VCaP (cell line): ENCODE measurements around the gene RPL36AL.
"Not testable (repeated sequence)": the region's sequence is repeated elsewhere in the genome, so short reads cannot be mapped to it uniquely, and the experiment has no call there.

Source experiments
- H3K27ac ChIP-seq: fragments of 450-650 bp; 2 replicates; pipeline ENCODE4 v1.5.1; 2017
- CTCF ChIP-seq: fragments of 450-650 bp; conservative IDR thresholded peaks from 2 replicates; pipeline ENCODE4 v1.5.1; 2017; ENCODE audit warnings: mild to moderate bottlenecking, moderate library complexity

The RPL36AL gene

GRCh38 chr14:49620182-49621113 is at the start of gene RPL36AL, which contains the start of gene MGAT2:
Gene RPL36AL (minus strand): TSS chr14:49620626. CDS start chr14:49619104, 1,522 bp downstream.
Gene MGAT2 (plus strand): TSS chr14:49620799. CDS start chr14:49621269, 470 bp downstream.
- no peak; the same call in 1 of the 2 replicates for TF ChIP-seq CTCF
- peak within 1 kb of the TSS; percentile 94 for H3K27ac ChIP-seq

- no peak overlapping the region for H3K27ac ChIP-seq
- no peak for TF ChIP-seq CTCF
Observed at GRCh38 chr14:49659526-49660455, 39.4 kb upstream of the RPL36AL start.

- not testable (repeated sequence) for H3K27ac ChIP-seq
Observed at GRCh38 chr14:49657500-49657899, 37.1 kb upstream of the RPL36AL start.

- no peak overlapping the region for H3K27ac ChIP-seq
- no peak for TF ChIP-seq CTCF
Observed at GRCh38 chr14:49654511-49654910, 34.1 kb upstream of the RPL36AL start.

- no peak overlapping the region for H3K27ac ChIP-seq
- no peak for TF ChIP-seq CTCF
Observed at GRCh38 chr14:49653508-49653907, 33.1 kb upstream of the RPL36AL start.

- peak overlapping the region; percentile 78 for H3K27ac ChIP-seq
- no peak for TF ChIP-seq CTCF
Observed at GRCh38 chr14:49642163-49642562, 21.7 kb upstream of the RPL36AL start.

GRCh38 chr14:49641697-49642129 is 21.3 kb upstream of the RPL36AL start:
- H3K27ac ChIP-seq = peak overlapping the region; percentile 78
- no peak for TF ChIP-seq CTCF
